Measurements from ENCODE around the gene SRC. TPM values are rescaled to one million over a fixed set of nuclear protein-coding genes. Genes with fewer than 3 reads are reported as not detected.

Gene SRC
- total and polyA plus RNA-seq, 2 of the 8 experiments (the other 6 are each of a cell fraction or from before 2014, with no cell fraction given): 27.6 to 28.8 TPM

- Histone ChIP-seq H2AFZ (ENCODE audit: low read length) (no peak overlapping the region), H2BK5ac (ENCODE audit: low read depth, low read length) (peak overlapping the region; percentile 60; the same call in 1 of the 2 replicates), H2BK20ac (ENCODE audit: low read length) (no peak overlapping the region), H3K23ac (ENCODE audit: insufficient read length) (no peak overlapping the region), H3K36me3 (ENCODE audit: control insufficient read depth in 2 of 4, insufficient read depth in 4 of 4, low read length in 3 of 4) (peaks cover 0 to 15% (median 5%) of the 10 kb centered on the region in 4 experiments; a peak in 5 of 8 replicates), H2BK12ac (ENCODE audit: low read depth, low read length) (no peak overlapping the region), H2BK120ac (replicated peaks; ENCODE audit: low read depth, low read length) (no peak overlapping the region), H4K20me1 (replicated peaks in 1 of 2; ENCODE audit: control insufficient read depth in 1 of 2, insufficient read depth in 2 of 2, low read length in 2 of 2) (peaks cover 0 to 7% of the 10 kb centered on the region in 2 experiments), H3K14ac (ENCODE audit: insufficient read length) (no peak overlapping the region), H3K79me2 (ENCODE audit: control insufficient read depth in 1 of 2, insufficient read depth in 2 of 2, low read length in 2 of 2) (peaks cover 0 to 22% of the 10 kb centered on the region in 2 experiments; a peak in 2 of 4 replicates), H4K8ac (ENCODE audit: extremely low read depth, insufficient read depth, low read length) (no peak overlapping the region), H3K4me2 (ENCODE audit: insufficient read depth in 1 of 2, low read depth in 2 of 2, low read length in 2 of 2) (no peak overlapping the region), H2AK5ac (ENCODE audit: low read depth, low read length) (no peak overlapping the region), H3K23me2 (ENCODE audit: low read depth, low read length) (no peaks in the 10 kb centered on the region), H3K9ac (replicated peaks in 1 of 4; ENCODE audit: extremely low read depth in 1 of 4, low read depth in 3 of 4, low read length in 3 of 4) (no peak overlapping the region), H3K4me1 (replicated peaks in 1 of 4; ENCODE audit: control insufficient read depth in 3 of 4, insufficient read depth in 4 of 4, low read length in 3 of 4) (peaks cover 0 to 6% (median 0%) of the 10 kb centered on the region in 4 experiments; a peak in 2 of 7 replicates), H3K4me3 (ENCODE audit: extremely low read depth in 1 of 4, insufficient read depth in 2 of 4, low read depth in 3 of 4, low read length in 4 of 4) (no peak overlapping the region), H3K79me1 (ENCODE audit: low read depth, low read length) (peaks cover 14% of the 10 kb centered on the region; the same call in 1 of the 2 replicates), H3K9me3 (ENCODE audit: insufficient read depth in 2 of 2, low read depth in 1 of 2, low read length in 1 of 2) (no peaks in the 10 kb centered on the region), H3K27me3 (replicated peaks in 1 of 4; ENCODE audit: control insufficient read depth in 3 of 4, extremely low read depth in 1 of 4, insufficient read depth in 3 of 4, low read length in 3 of 4) (no peaks in the 10 kb centered on the region), H2BK15ac (ENCODE audit: low read length) (no peak overlapping the region), H4K91ac (replicated peaks; ENCODE audit: insufficient read length, low read length) (no peak overlapping the region), H3K27ac (ENCODE audit: low read depth, low read length) (no peak overlapping the region), H3K56ac (replicated peaks; ENCODE audit: insufficient read length, low read depth, low read length) (no peak overlapping the region), H4K5ac (ENCODE audit: insufficient read length, low read depth, low read length) (no peak overlapping the region), H3K18ac (ENCODE audit: extremely low read depth, low read length) (no peak overlapping the region), H3K4ac (replicated peaks; ENCODE audit: insufficient read length, low read depth, low read length) (no peak overlapping the region)
- no peak for DNase-seq (ENCODE audit: low read depth in 1 of 2, low spot score in 2 of 2)
- WGBS, 2 experiments (ENCODE audit: extremely low coverage in 1 of 2, insufficient coverage in 1 of 2, insufficient read length in 1 of 2, insufficient replicate concordance in 2 of 2, low coverage in 1 of 2, low lambda C conversion rate in 2 of 2, missing lambda C conversion rate in 1 of 2): 92% methylated on average over 24 of the region's 24 CpGs; no CpG with 5 or more reads in 1 of the 2 experiments
- no peak for FAIRE-seq
- CTCF ChIA-PET (ENCODE audit: partially characterized antibody): interaction anchor here (0.9 to 2.5 kb wide), 5 partner anchors 8 to 22 kb away, joined by 3 to 8 read pairs (median 5); partner anchors contain the start of gene SRC
- POLR2A ChIA-PET (ENCODE audit: partially characterized antibody): interaction anchor here (0.9 to 2.2 kb wide), 3 partner anchors 14 to 29 kb away, joined by 3 to 6 read pairs (median 5); no protein-coding TSS in a partner anchor
- TF ChIP-seq SP2 (IDR thresholded peaks at IDR 0.05; ENCODE audit: low read length): no peak
- TF ChIP-seq CHD1 (IDR thresholded peaks at IDR 0.05; ENCODE audit: low read depth, low read length): no peak
- no peak for TF ChIP-seq GTF2F1 (IDR thresholded peaks at IDR 0.05; ENCODE audit: borderline replicate concordance, low read depth, low read length)
- TF ChIP-seq SAP30 (IDR thresholded peaks at IDR 0.05; ENCODE audit: insufficient read depth, insufficient replicate concordance, low read length): no peak
- TF ChIP-seq TAF1 (IDR thresholded peaks at IDR 0.05; ENCODE audit: low read depth, low read length): no peak
- TF ChIP-seq JUN (IDR thresholded peaks at IDR 0.05; ENCODE audit: low read depth, low read length): no peak
- TF ChIP-seq PHF8 (conservative IDR thresholded peaks at IDR 0.05; ENCODE audit: low read depth, low read length): no peak
- TF ChIP-seq POU5F1 (IDR thresholded peaks at IDR 0.05; ENCODE audit: low read depth, low read length): no peak
- TF ChIP-seq CBX5 (IDR thresholded peaks at IDR 0.05; ENCODE audit: low read depth, low read length): no peak
- no peak for TF ChIP-seq BRCA1 (IDR thresholded peaks at IDR 0.05; ENCODE audit: low read depth, low read length)
- no peak for TF ChIP-seq HDAC6 (IDR thresholded peaks at IDR 0.05; ENCODE audit: low read depth, low read length)
- no peak for TF ChIP-seq RXRA (IDR thresholded peaks at IDR 0.05; ENCODE audit: insufficient read depth, low read depth, low read length)
- TF ChIP-seq EGR1 (IDR thresholded peaks at IDR 0.05; ENCODE audit: borderline replicate concordance, low read depth, low read length): no peak
Measured at GRCh38 chr20:37363221-37364012, 17.5 kb downstream of the SRC start.

Measured in H1 (cell line).